Stimulated activated CD4-positive, alpha-beta T cell treated with anti-CD3 and anti-CD28 coated beads, Interleukin-15, amount 100 ng/mL, for 48 hours (primary cell): ENCODE data around the gene ANKRD23.
"Not testable (repeated sequence)": the region's sequence is repeated elsewhere in the genome, so short reads cannot be mapped to it uniquely, and the experiment has no call there.

Experiments used
- DNase-seq, 2 donors: peaks; one replicate each; pipeline ENCODE4 v3.0.0-alpha.2; 2020; ENCODE audit warnings: low read depth in 2 of 2

Gene ANKRD23

GRCh38 chr2:96798733-96799622 is 44.8 kb downstream of the ANKRD23 start:
- no peak for DNase-seq

GRCh38 chr2:96797066-96797625 is 46.7 kb downstream of the ANKRD23 start:
- DNase-seq = no peak

GRCh38 chr2:96796497-96796896 is 47.3 kb downstream of the ANKRD23 start:
- DNase-seq = not testable (repeated sequence)

- DNase-seq = no peak
Observed at GRCh38 chr2:96795076-96795475, 48.7 kb downstream of the ANKRD23 start.

GRCh38 chr2:96792772-96793749 is 50.8 kb downstream of the ANKRD23 start:
- no peak for DNase-seq

GRCh38 chr2:96789245-96789617 is 54.6 kb downstream of the ANKRD23 start:
- DNase-seq = no peak

- no peak for DNase-seq
Observed at GRCh38 chr2:96788442-96789244, 55.2 kb downstream of the ANKRD23 start.
